A673 (cell line): Measurements from ENCODE around the gene SIGLEC10. TPM values are rescaled to one million over a fixed set of nuclear protein-coding genes. Genes with fewer than 3 reads are reported as not detected.

Experiments used
- BruUV-seq: library from RNA; stranded (reverse); fragments of 400-500 nt; replicated peaks from 2 replicates; lab custom pipeline; 2021; lab: Mats Ljungman, UMichigan
- CTCF ChIA-PET: fragments of 300-600 bp; sonication (Branson Sonifier 250); formaldehyde crosslinking; loops from one replicate; lab custom pipeline; 2022; ENCODE audit warnings: antibody characterized with exemption; lab: Charles Lee
- POLR2A ChIA-PET: fragments of 300-600 bp; sonication (Branson Sonifier 250); formaldehyde crosslinking; loops from one replicate; lab custom pipeline; 2022; ENCODE audit warnings: antibody characterized with exemption; ENCODE audit not compliant: low non-redundant PET; lab: Charles Lee
- DNase-seq: peaks from one replicate; pipeline ENCODE4 v3.0.0-alpha.2; 2015; ENCODE audit warnings: low spot score
- H3K27ac ChIP-seq: fragments of 200-600 bp; sonication (generic); 2 replicates; pipeline ENCODE4 v1.5.1; 2016; ENCODE audit warnings: mixed run types, low read depth, mild to moderate bottlenecking, mixed read lengths, antibody characterized with exemption, low read length; ENCODE audit not compliant: poor library complexity, severe bottlenecking
- H3K27me3 ChIP-seq: fragments of 200-600 bp; sonication (generic); replicated peaks from 2 replicates; pipeline ENCODE4 v1.6.1; 2017; ENCODE audit warnings: mixed run types, low read depth, mild to moderate bottlenecking, mixed read lengths, antibody characterized with exemption, low read length; ENCODE audit not compliant: insufficient read depth, poor library complexity
- H3K36me3 ChIP-seq: fragments of 200-600 bp; sonication (generic); 2 replicates; pipeline ENCODE4 v1.6.1; 2016; ENCODE audit warnings: mixed run types, mild to moderate bottlenecking, mixed read lengths, antibody characterized with exemption, low read length; ENCODE audit not compliant: insufficient read depth, poor library complexity, severe bottlenecking
- H3K4me1 ChIP-seq: fragments of 200-600 bp; sonication (generic); 2 replicates; pipeline ENCODE4 v1.6.1; 2017; ENCODE audit warnings: mixed run types, mild to moderate bottlenecking, mixed read lengths, antibody characterized with exemption, low read length; ENCODE audit not compliant: insufficient read depth, poor library complexity, severe bottlenecking
- H3K4me3 ChIP-seq: fragments of 200-600 bp; sonication (generic); 2 replicates; pipeline ENCODE4 v1.5.1; 2016; ENCODE audit warnings: low read depth, mixed run types, mild to moderate bottlenecking, mixed read lengths, low read length; ENCODE audit not compliant: poor library complexity, severe bottlenecking
- H3K9me3 ChIP-seq: fragments of 200-600 bp; sonication (generic); 2 replicates; pipeline ENCODE4 v1.6.1; 2016; ENCODE audit warnings: mixed run types, low read depth, mild to moderate bottlenecking, mixed read lengths, antibody characterized with exemption, low read length; ENCODE audit not compliant: poor library complexity, severe bottlenecking
- CTCF ChIP-seq: fragments of 300-800, 200-600 bp; sonication (generic); conservative IDR thresholded peaks from 2 replicates; pipeline ENCODE4 v1.5.1; 2017; ENCODE audit warnings: low read depth, mild to moderate bottlenecking, antibody characterized with exemption, low read length, moderate library complexity, mixed read lengths
- EZH2 ChIP-seq: fragments of 200-600 bp; sonication (generic); IDR thresholded peaks from 2 replicates; pipeline ENCODE4 v1.6.1; 2017; ENCODE audit warnings: borderline replicate concordance, low read depth, mild to moderate bottlenecking, mixed read lengths, antibody characterized with exemption, low read length; ENCODE audit not compliant: poor library complexity, severe bottlenecking
- intact Hi-C: fragments of 100-400 bp; cut with micrococcal nuclease; formaldehyde crosslinking; loops from one replicate; pipeline ENCODE4 v1.10.0; 2022; ENCODE audit not compliant: unreplicated experiment
- total RNA-seq: library from RNA; stranded (reverse); gene quantifications from 2 replicates; pipeline ENCODE4 v1.2.3, GENCODE V29; 2021

SIGLEC10 gene
- total RNA-seq, 1 experiment from 2014 or later, result not detected

- Histone ChIP-seq H3K27me3 (no peaks in the 10 kb centered on the region), H3K36me3 (no peaks in the 10 kb centered on the region), H3K27ac (no peak overlapping the region), H3K4me1 (peaks cover 9% of the 10 kb centered on the region), H3K9me3 (no peaks in the 10 kb centered on the region), H3K4me3 (no peak overlapping the region)
- no peak for DNase-seq
- BruUV-seq, result no TSS peak
- TF ChIP-seq EZH2, result no peak
- TF ChIP-seq CTCF, result no peak
- intact Hi-C loops, result no loop called here
- ChIA-PET POLR2A (no interaction called here), CTCF (no interaction called here)
Measured at GRCh38 chr19:51364200-51365106, 53.0 kb downstream of the SIGLEC10 start.

GRCh38 chr19:51361239-51361638 lies 56.2 kb downstream of the SIGLEC10 start:
- DNase-seq, result no peak
- H3K36me3 ChIP-seq, result no peaks in the 10 kb centered on the region
- POLR2A ChIA-PET, result no interaction called here
- TF ChIP-seq EZH2 (no peak), CTCF (no peak)
- peaks cover 3% of the 10 kb centered on the region for H3K4me1 ChIP-seq
- no peak overlapping the region for H3K27ac ChIP-seq
- H3K4me3 ChIP-seq, result no peak overlapping the region
- CTCF ChIA-PET, result no interaction called here
- no TSS peak for BruUV-seq
- no peaks in the 10 kb centered on the region for H3K27me3 ChIP-seq
- H3K9me3 ChIP-seq, result no peaks in the 10 kb centered on the region
- intact Hi-C loops, result no loop called here

Other genes starting within 250 kb of the SIGLEC10 start
- not detected in 2 replicates for gene CD33, start 192.6 kb downstream of the SIGLEC10 start, total RNA-seq
- gene SIGLECL1, start 166.6 kb downstream of the SIGLEC10 start, total RNA-seq, result not detected in 2 replicates
- gene IGLON5, start 106.0 kb downstream of the SIGLEC10 start, total RNA-seq, result 0.39 and 0.94 TPM in 2 replicates
- 0.69 and 0.94 TPM in 2 replicates for gene VSIG10L, start 75.5 kb downstream of the SIGLEC10 start, total RNA-seq
- 52.6 and 60.6 TPM in 2 replicates for gene ETFB, start 51.3 kb downstream of the SIGLEC10 start, total RNA-seq
- gene CLDND2, start 48.6 kb downstream of the SIGLEC10 start, total RNA-seq, result not detected in 2 replicates
- not detected in 2 replicates for gene NKG7, start 45.0 kb downstream of the SIGLEC10 start, total RNA-seq
- gene LIM2, start 29.7 kb downstream of the SIGLEC10 start, total RNA-seq, result not detected in 2 replicates
- gene C19orf84, start 27.1 kb downstream of the SIGLEC10 start, total RNA-seq, result not detected in 2 replicates
- not detected in 2 replicates for gene SIGLEC8, start 40.8 kb upstream of the SIGLEC10 start, total RNA-seq
- not detected in 2 replicates for gene CEACAM18, start 60.9 kb upstream of the SIGLEC10 start, total RNA-seq
- not detected in 2 replicates for gene SIGLEC12, start 84.2 kb upstream of the SIGLEC10 start, total RNA-seq
- gene SIGLEC6, start 114.0 kb upstream of the SIGLEC10 start, total RNA-seq, result not detected in 2 replicates
- 10.4 and 15.1 TPM in 2 replicates for gene ZNF175, start 153.6 kb upstream of the SIGLEC10 start, total RNA-seq
- not detected in 2 replicates for gene SIGLEC5, start 212.8 kb upstream of the SIGLEC10 start, total RNA-seq
- gene SIGLEC14, start 229.2 kb upstream of the SIGLEC10 start, total RNA-seq, result not detected in 2 replicates